Fibroblast of the aortic adventitia (primary cell): ENCODE results near the gene AGFG1. TPM values are rescaled to one million over a fixed set of nuclear protein-coding genes. Genes with fewer than 3 reads are reported as not detected.
A peak's percentile ranks its signal among the peaks of the same experiment; 100 is the strongest.

Experiments used
- DNase-seq: peaks from one replicate; pipeline ENCODE4 v3.0.0-alpha.2; 2010; ENCODE audit warnings: low read depth
- H3K4me3 ChIP-seq: 2 replicates; pipeline ENCODE4 v1.5.1; 2011; ENCODE audit warnings: low read depth, mild to moderate bottlenecking, control low read depth, low read length, moderate library complexity
- total RNA-seq: library from RNA; depleted of rRNA; stranded (reverse); fragments of >200 nt; gene quantifications from 2 replicates; pipeline ENCODE4 v1.2.3, GENCODE V29; 2012; ENCODE audit warnings: low replicate concordance
- TF ChIP-seq, protein P1 (sequence below): IDR thresholded peaks from 2 replicates; pipeline ENCODE4 v1.5.1; 2011; ENCODE audit warnings: mild to moderate bottlenecking, low read length, control low read depth, inconsistent platforms; ENCODE audit not compliant: insufficient read depth

AGFG1 gene
- total RNA-seq, 1 donor = 81.3 TPM

DNA sequence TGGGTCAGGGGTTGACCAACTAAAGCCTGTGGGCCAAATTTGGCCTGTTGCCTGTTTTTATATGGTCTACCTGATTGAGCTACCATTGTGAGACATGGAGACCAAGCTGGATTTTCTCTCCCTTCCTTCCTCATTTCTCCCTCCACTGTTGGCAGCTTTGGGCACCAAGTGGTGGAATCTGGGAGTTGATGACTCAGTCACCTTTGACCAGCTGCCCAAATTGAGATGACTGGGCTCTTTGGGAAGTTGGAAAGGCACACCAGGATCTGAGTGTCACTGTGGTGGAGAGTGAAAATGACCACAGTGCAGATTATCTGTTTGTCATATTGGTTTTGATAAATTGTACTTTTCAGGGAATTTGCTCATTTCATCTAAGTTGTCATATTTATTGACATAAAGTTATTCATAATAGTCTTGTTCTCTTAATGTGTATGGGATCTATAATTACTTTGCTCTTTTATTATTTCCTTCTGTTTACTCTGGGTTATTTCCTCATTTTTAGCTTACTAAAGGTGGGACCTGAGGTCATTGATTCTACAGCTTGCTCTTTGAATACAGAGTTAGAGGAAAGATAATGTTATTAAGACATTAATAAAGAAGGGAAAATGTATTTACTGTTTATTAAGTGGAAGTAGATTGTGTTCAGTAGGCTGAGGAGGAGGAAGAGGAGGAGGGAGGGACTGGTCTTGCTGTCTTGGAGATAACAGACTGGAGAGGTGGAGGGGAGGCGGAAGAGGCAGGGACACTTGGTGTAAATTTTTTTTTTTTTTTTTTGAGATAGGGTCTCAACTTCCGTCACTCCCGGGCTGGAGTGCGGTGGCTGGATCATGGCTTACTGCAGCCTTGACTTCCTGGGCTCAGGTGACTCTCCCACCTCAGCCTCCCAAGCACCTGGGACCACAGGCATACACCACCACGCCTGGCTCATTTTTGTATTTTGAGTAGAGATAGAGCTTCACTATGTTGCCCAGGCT is 31.8 kb downstream of the AGFG1 start:
- peak; percentile 65 for DNase-seq
- no peak overlapping the region for H3K4me3 ChIP-seq
- TF ChIP-seq, protein P1, sequence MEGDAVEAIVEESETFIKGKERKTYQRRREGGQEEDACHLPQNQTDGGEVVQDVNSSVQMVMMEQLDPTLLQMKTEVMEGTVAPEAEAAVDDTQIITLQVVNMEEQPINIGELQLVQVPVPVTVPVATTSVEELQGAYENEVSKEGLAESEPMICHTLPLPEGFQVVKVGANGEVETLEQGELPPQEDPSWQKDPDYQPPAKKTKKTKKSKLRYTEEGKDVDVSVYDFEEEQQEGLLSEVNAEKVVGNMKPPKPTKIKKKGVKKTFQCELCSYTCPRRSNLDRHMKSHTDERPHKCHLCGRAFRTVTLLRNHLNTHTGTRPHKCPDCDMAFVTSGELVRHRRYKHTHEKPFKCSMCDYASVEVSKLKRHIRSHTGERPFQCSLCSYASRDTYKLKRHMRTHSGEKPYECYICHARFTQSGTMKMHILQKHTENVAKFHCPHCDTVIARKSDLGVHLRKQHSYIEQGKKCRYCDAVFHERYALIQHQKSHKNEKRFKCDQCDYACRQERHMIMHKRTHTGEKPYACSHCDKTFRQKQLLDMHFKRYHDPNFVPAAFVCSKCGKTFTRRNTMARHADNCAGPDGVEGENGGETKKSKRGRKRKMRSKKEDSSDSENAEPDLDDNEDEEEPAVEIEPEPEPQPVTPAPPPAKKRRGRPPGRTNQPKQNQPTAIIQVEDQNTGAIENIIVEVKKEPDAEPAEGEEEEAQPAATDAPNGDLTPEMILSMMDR = no peak

DNA sequence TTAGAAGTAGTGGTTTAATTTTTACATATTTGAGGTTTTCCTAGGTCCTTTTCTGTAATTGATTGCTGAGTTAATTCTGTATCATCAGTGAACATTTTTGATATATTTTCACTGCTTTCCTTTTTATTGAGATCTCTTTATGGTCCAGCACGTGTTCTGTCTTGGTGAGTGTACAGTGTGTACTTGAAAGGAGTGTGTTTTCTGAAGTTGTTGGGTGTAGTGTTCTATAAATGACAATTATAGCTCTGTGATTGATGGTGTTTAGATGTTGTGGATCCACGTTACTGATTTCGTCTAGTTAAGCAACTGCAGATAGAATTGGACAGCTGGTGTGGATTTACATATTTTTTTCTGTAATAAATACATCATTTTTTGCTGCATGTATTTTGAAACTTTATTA is 32.7 kb downstream of the AGFG1 start:
- TF ChIP-seq, protein P1 = no peak
- no peak for DNase-seq

DNA sequence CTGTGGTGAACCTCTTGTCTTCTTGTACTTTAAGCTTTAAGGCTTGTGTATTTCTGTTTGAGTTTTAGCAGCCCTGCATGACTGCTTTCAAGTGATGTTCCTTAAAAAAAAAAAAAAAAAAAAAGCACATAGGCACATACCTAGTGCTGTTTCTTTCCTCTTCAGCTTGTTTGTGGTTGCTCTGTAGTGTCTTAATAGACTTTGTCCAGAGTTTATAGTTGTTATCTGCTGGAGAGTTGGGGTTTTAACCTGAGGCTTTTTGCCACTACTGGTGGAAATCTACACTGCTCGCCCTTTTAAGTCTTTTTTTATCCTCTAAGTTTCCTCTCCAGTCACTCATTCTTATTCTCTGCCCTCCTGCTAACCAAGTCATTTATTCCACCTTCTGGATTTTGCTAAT is 34.5 kb downstream of the AGFG1 start:
- no peak for DNase-seq
- TF ChIP-seq, protein P1 = no peak
- no peak overlapping the region for H3K4me3 ChIP-seq

More for the DNA sequence above, 32.7 kb downstream of the AGFG1 start:
- no peak overlapping the region for H3K4me3 ChIP-seq

DNA sequence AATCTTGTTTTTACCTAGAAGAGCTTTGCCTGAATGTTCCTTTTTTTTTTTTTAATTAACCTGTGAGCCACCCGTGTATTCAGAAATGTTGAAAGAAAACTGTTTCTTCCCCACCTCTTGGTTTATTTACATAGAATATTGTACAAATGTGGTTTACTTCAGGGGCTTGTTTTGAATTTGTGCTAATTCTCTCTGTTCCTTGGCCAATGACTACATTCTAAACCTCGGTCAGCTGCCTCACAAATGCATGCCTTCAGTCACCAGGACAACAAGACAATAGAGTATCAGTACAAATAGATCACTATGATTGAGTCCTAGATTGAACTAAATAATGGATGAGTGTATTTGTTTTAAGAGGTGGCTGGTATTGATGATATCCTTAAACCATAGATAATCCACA is 36.0 kb downstream of the AGFG1 start:
- TF ChIP-seq, protein P1 = no peak
- H3K4me3 ChIP-seq = no peak overlapping the region
- no peak for DNase-seq

DNA sequence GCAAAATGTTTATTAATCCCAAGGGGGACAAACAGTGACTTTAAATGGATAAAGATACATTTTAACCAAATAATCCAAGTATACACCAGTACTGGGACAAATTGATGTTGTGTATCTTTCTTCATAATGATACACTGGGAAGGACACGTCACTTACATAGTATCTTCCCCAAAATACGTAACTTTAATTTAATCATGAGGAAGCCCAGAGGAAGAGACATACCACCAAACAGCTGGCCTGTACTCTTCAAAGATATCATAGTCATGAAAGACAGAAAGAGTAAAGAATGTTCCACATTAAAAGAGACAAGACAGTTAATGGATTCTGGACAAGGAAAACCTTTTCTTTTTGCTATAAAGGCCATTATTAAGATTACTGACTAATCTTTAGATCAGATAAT is 37.1 kb downstream of the AGFG1 start:
- H3K4me3 ChIP-seq = no peak overlapping the region
- TF ChIP-seq, protein P1 = no peak
- DNase-seq = no peak

DNA sequence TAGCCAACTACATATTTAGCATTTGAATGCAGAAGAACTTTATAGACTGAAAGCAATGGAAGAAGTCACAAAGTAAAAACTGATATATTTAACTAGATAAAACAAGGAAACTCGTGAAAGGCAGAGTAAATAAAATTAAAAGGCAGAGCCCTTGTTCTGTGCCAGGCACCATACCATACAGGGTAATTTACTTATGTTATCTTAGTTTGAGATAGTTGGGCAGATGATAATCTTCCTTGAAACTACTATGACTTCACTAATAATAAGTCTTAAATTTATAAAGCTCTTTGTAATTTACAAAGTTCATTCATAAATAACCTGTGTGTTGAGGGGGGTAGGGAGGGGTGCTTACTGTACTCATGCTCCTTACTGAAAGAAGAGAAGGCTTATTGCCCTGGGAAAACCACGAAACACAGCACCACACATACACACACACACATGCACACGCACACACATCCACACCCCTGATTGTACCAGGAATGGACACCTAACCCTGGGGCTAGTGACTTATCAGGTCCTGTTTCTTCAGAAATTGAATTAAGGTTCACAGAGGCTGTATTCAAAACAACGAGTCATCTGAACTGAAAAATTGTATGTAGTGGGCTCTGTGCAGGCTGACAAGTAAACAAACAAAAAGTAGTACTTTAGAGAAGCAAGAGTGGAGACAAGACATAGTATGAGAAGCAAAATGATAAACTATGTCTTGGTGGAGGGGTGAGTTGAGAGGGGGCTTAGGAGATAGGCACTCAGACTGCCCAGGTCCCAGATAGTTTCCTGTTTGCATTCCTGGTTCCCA is 38.1 kb downstream of the AGFG1 start:
- TF ChIP-seq, protein P1 = no peak
- no peak overlapping the region for H3K4me3 ChIP-seq
- DNase-seq = peak; percentile 31
